Lower leg skin (tissue), 3 donors: Measurements from ENCODE around the gene CCSAP.

ENCODE experiments used
- POLR2A ChIP-seq, 2 donors: fragments of 450-650 bp; IDR thresholded peaks; one replicate each; pipeline ENCODE4 v1.6.1; 2016 to 2017; ENCODE audit warnings: antibody characterized with exemption in 2 of 2, mild to moderate bottlenecking in 1 of 2, moderate library complexity in 1 of 2
- TF ChIP-seq, protein P1 (sequence below), 3 donors: fragments of 450-650 bp; IDR thresholded peaks; one replicate each; pipeline ENCODE4 v1.5.1; 2016; ENCODE audit warnings: antibody characterized with exemption in 3 of 3, mild to moderate bottlenecking in 3 of 3, moderate library complexity in 2 of 3

- no peak for TF ChIP-seq POLR2A (IDR thresholded peaks at IDR 0.05)
- TF ChIP-seq, protein P1, sequence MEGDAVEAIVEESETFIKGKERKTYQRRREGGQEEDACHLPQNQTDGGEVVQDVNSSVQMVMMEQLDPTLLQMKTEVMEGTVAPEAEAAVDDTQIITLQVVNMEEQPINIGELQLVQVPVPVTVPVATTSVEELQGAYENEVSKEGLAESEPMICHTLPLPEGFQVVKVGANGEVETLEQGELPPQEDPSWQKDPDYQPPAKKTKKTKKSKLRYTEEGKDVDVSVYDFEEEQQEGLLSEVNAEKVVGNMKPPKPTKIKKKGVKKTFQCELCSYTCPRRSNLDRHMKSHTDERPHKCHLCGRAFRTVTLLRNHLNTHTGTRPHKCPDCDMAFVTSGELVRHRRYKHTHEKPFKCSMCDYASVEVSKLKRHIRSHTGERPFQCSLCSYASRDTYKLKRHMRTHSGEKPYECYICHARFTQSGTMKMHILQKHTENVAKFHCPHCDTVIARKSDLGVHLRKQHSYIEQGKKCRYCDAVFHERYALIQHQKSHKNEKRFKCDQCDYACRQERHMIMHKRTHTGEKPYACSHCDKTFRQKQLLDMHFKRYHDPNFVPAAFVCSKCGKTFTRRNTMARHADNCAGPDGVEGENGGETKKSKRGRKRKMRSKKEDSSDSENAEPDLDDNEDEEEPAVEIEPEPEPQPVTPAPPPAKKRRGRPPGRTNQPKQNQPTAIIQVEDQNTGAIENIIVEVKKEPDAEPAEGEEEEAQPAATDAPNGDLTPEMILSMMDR (IDR thresholded peaks at IDR 0.05): no peak
Observed at GRCh38 chr1:229310833-229311232, 32.0 kb downstream of the CCSAP start.
